ELR (cell line): ENCODE measurements around the gene AJAP1.

Experiments
- DNase-seq: peaks from one replicate; pipeline ENCODE4 v3.0.0-alpha.2; 2015; ENCODE audit warnings: low read depth

The AJAP1 gene

GRCh38 chr1:4657960-4658541, 3.6 kb downstream of the AJAP1 start:
- DNase-seq = no peak

- no peak for DNase-seq
These were observed 4.5 kb downstream of the AJAP1 start for GRCh38 chr1:4658643-4659628.

- no peak for DNase-seq
These were observed 6.6 kb downstream of the AJAP1 start for GRCh38 chr1:4660917-4661594.

GRCh38 chr1:4661595-4661917, 7.1 kb downstream of the AJAP1 start:
- DNase-seq = no peak

GRCh38 chr1:4662168-4662567, 7.8 kb downstream of the AJAP1 start:
- no peak for DNase-seq

GRCh38 chr1:4662723-4663122, 8.3 kb downstream of the AJAP1 start:
- no peak for DNase-seq

- DNase-seq = no peak
These were observed 9.7 kb downstream of the AJAP1 start for GRCh38 chr1:4664095-4664494.

GRCh38 chr1:4664606-4665005, 10.2 kb downstream of the AJAP1 start:
- no peak for DNase-seq

GRCh38 chr1:4665456-4665855, 11.0 kb downstream of the AJAP1 start:
- no peak for DNase-seq

- DNase-seq = peak; percentile 39
These were observed 12.3 kb downstream of the AJAP1 start for GRCh38 chr1:4666683-4667082.

- DNase-seq = peak; percentile 30
These were observed 14.6 kb downstream of the AJAP1 start for GRCh38 chr1:4668743-4669700.

- DNase-seq = no peak
These were observed 15.9 kb downstream of the AJAP1 start for GRCh38 chr1:4670265-4670664.

GRCh38 chr1:4671828-4672227, 17.4 kb downstream of the AJAP1 start:
- no peak for DNase-seq

- no peak for DNase-seq
These were observed 19.1 kb downstream of the AJAP1 start for GRCh38 chr1:4673494-4673893.

- DNase-seq = no peak
These were observed 19.7 kb downstream of the AJAP1 start for GRCh38 chr1:4674117-4674516.

GRCh38 chr1:4674676-4675075, 20.3 kb downstream of the AJAP1 start:
- no peak for DNase-seq

GRCh38 chr1:4675454-4676186, 21.2 kb downstream of the AJAP1 start:
- no peak for DNase-seq

- no peak for DNase-seq
These were observed 21.8 kb downstream of the AJAP1 start for GRCh38 chr1:4676253-4676652.

GRCh38 chr1:4677608-4678007, 23.2 kb downstream of the AJAP1 start:
- no peak for DNase-seq

- DNase-seq = no peak
These were observed 23.8 kb downstream of the AJAP1 start for GRCh38 chr1:4678066-4678717.

GRCh38 chr1:4681026-4681425, 26.6 kb downstream of the AJAP1 start:
- no peak for DNase-seq
